Keratinocyte (primary cell): Measurements from ENCODE around the gene PCNX4. TPM values are rescaled to one million over a fixed set of nuclear protein-coding genes. Genes with fewer than 3 reads are reported as not detected.

Experiments used
- DNase-seq: peaks from one replicate; pipeline ENCODE4 v3.0.0-alpha.2; 2011; ENCODE audit warnings: low read depth, missing footprints, low spot score
- FAIRE-seq: peaks from 2 replicates; lab custom pipeline; 2011; peaks lifted over from hg19 to GRCh38; lab: Jason Lieb, UNC
- H2AFZ ChIP-seq: 2 replicates; pipeline ENCODE4 v1.6.0; 2012; ENCODE audit warnings: low read length, control low read depth, inconsistent platforms; ENCODE audit not compliant: control insufficient read depth
- H3K27ac ChIP-seq: 2 replicates; pipeline ENCODE4 v1.5.1; 2011; ENCODE audit warnings: low read length; ENCODE audit not compliant: control insufficient read depth, insufficient read depth
- H3K27me3 ChIP-seq: 3 replicates; pipeline ENCODE4 v1.6.0; 2011; ENCODE audit warnings: low read length; ENCODE audit not compliant: control insufficient read depth, insufficient read depth; ENCODE audit errors: extremely low read depth
- H3K36me3 ChIP-seq, 2 experiments: 2 replicates in 1 of 2; 3 replicates in 1 of 2; pipeline ENCODE4 v1.5.1; 2011; ENCODE audit warnings: low read length in 2 of 2, mild to moderate bottlenecking in 1 of 2; ENCODE audit not compliant: control insufficient read depth in 2 of 2, insufficient read depth in 2 of 2; ENCODE audit errors: extremely low read depth in 1 of 2
- H3K4me1 ChIP-seq: 3 replicates; pipeline ENCODE4 v1.5.1; 2011; ENCODE audit warnings: low read length; ENCODE audit not compliant: control insufficient read depth, insufficient read depth; ENCODE audit errors: extremely low read depth
- H3K4me2 ChIP-seq: 3 replicates; pipeline ENCODE4 v1.6.0; 2011; ENCODE audit warnings: low read depth, low read length; ENCODE audit not compliant: control insufficient read depth, insufficient read depth; ENCODE audit errors: extremely low read depth
- H3K4me3 ChIP-seq, 3 experiments: fragments of 200-600 bp in 1 of 3; sonication (generic) in 1 of 3; 2 replicates in 2 of 3; 3 replicates in 1 of 3; pipeline ENCODE4 v1.5.1; 2011 to 2016; ENCODE audit warnings: low read length in 3 of 3, mild to moderate bottlenecking in 3 of 3, control low read depth in 2 of 3, inconsistent platforms in 1 of 3, low read depth in 1 of 3, mixed read lengths in 1 of 3, mixed run types in 1 of 3, moderate library complexity in 1 of 3; ENCODE audit not compliant: control insufficient read depth in 2 of 3, insufficient read depth in 2 of 3; ENCODE audit errors: extremely low read depth in 1 of 3
- H3K79me2 ChIP-seq: 2 replicates; pipeline ENCODE4 v1.6.0; 2012; ENCODE audit warnings: low read length; ENCODE audit not compliant: control insufficient read depth, insufficient read depth
- H3K9ac ChIP-seq: 3 replicates; pipeline ENCODE4 v1.6.0; 2011; ENCODE audit warnings: low read length; ENCODE audit not compliant: control insufficient read depth, insufficient read depth; ENCODE audit errors: extremely low read depth
- H3K9me1 ChIP-seq: 3 replicates; pipeline ENCODE4 v1.6.0; 2011; ENCODE audit warnings: low read length; ENCODE audit not compliant: control insufficient read depth, insufficient read depth; ENCODE audit errors: extremely low read depth
- H3K9me3 ChIP-seq: 2 replicates; pipeline ENCODE4 v1.5.1; 2012; ENCODE audit warnings: low read depth, low read length; ENCODE audit not compliant: control insufficient read depth
- H4K20me1 ChIP-seq: 3 replicates; pipeline ENCODE4 v1.6.0; 2011; ENCODE audit warnings: low read length; ENCODE audit not compliant: control insufficient read depth, insufficient read depth; ENCODE audit errors: extremely low read depth
- EZH2 ChIP-seq: IDR thresholded peaks from one replicate; pipeline ENCODE4 v1.6.1; 2012; ENCODE audit warnings: inconsistent platforms, mild to moderate bottlenecking, low read length, moderate library complexity
- dilution Hi-C: fragments of 300-500 bp; cut with MboI; formaldehyde crosslinking; loops from one replicate; pipeline ENCODE4 v1.7.0; 2020; ENCODE audit warnings: low sequenced_read_pairs; ENCODE audit not compliant: extremely low pct_ligation_motif_present
- polyA plus RNA-seq, 5 experiments: library from polyadenylated mRNA; depleted of rRNA in 3 of 5; stranded (reverse) in 3 of 5; stranded (forward) in 1 of 5; unstranded in 1 of 5; fragments of >200 nt; gene quantifications; 1 replicate in 1 of 5; 2 replicates in 3 of 5; 3 replicates in 1 of 5; pipeline versions ENCODE4 v1.2.1 to v1.2.3, GENCODE V29; 2011 to 2012; ENCODE audit warnings: missing spikeins in 2 of 5, low read depth in 1 of 5, low replicate concordance in 1 of 5
- TF ChIP-seq, protein P1 (sequence below), 3 experiments: IDR thresholded peaks in 1 of 3; conservative IDR thresholded peaks in 1 of 3; optimal IDR thresholded peaks in 1 of 3; 2 replicates in 2 of 3; 3 replicates in 1 of 3; pipeline versions ENCODE3 to v1.5.1; 2011; ENCODE audit warnings: low read length in 3 of 3, mild to moderate bottlenecking in 3 of 3, moderate library complexity in 2 of 3, control low read depth in 1 of 3, inconsistent platforms in 1 of 3; ENCODE audit not compliant: insufficient read depth in 2 of 3; ENCODE audit errors: extremely low read depth in 1 of 3

Gene PCNX4
- polyA plus RNA-seq, 1 donor (not counting 4 experiments of a cell fraction or from before 2014, with no cell fraction given) = 49.8 TPM

DNA sequence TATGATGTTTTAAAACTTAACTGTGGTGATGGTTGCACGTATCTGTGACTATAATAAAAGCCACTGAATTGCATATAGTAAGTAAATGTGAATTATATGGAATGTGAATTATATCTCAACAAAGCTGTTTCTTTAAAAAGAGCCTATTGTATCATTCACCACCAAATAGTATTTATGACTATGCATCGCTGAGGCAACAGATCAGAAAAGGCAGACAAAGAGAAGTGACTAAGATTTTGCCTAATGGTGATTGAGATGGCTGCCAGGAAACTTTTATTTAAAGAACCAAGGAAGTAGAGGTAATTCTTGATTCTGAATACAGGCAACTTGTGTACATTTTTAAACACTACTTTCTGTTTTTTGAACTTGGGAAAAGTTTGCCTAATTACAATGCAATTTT is 41.8 kb downstream of the PCNX4 start:
- TF ChIP-seq EZH2 = no peak
- TF ChIP-seq, protein P1, sequence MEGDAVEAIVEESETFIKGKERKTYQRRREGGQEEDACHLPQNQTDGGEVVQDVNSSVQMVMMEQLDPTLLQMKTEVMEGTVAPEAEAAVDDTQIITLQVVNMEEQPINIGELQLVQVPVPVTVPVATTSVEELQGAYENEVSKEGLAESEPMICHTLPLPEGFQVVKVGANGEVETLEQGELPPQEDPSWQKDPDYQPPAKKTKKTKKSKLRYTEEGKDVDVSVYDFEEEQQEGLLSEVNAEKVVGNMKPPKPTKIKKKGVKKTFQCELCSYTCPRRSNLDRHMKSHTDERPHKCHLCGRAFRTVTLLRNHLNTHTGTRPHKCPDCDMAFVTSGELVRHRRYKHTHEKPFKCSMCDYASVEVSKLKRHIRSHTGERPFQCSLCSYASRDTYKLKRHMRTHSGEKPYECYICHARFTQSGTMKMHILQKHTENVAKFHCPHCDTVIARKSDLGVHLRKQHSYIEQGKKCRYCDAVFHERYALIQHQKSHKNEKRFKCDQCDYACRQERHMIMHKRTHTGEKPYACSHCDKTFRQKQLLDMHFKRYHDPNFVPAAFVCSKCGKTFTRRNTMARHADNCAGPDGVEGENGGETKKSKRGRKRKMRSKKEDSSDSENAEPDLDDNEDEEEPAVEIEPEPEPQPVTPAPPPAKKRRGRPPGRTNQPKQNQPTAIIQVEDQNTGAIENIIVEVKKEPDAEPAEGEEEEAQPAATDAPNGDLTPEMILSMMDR (optimal IDR thresholded peaks at IDR 0.05 in 1 of 3, IDR thresholded peaks at IDR 0.05 in 1 of 3, conservative IDR thresholded peaks at IDR 0.05 in 1 of 3; ENCODE audit: extremely low read depth in 1 of 3, insufficient read depth in 2 of 3, low read length in 3 of 3) = no peak
- Histone ChIP-seq H3K4me2 (no peak overlapping the region), H3K27ac (no peak overlapping the region), H4K20me1 (no peaks in the 10 kb centered on the region), H3K79me2 (no peaks in the 10 kb centered on the region), H3K4me1 (no peaks in the 10 kb centered on the region), H3K36me3 (no peaks in the 10 kb centered on the region), H3K9ac (no peak overlapping the region), H3K9me1 (no peaks in the 10 kb centered on the region), H3K4me3 (no peak overlapping the region), H3K9me3 (no peaks in the 10 kb centered on the region), H2AFZ (no peak overlapping the region), H3K27me3 (no peaks in the 10 kb centered on the region)
- no peak for FAIRE-seq
- DNase-seq = no peak
- dilution Hi-C loops = no loop called here

- H3K9ac ChIP-seq = no peak overlapping the region
- no peaks in the 10 kb centered on the region for H3K9me3 ChIP-seq
- TF ChIP-seq, protein P1 (optimal IDR thresholded peaks at IDR 0.05 in 1 of 3, IDR thresholded peaks at IDR 0.05 in 1 of 3, conservative IDR thresholded peaks at IDR 0.05 in 1 of 3; ENCODE audit: extremely low read depth in 1 of 3, insufficient read depth in 2 of 3, low read length in 3 of 3) = no peak
- TF ChIP-seq EZH2 = no peak
- no peaks in the 10 kb centered on the region for H3K9me1 ChIP-seq
- no peak for DNase-seq
- H2AFZ ChIP-seq = no peak overlapping the region
- no peaks in the 10 kb centered on the region for H3K27me3 ChIP-seq
- no peak for FAIRE-seq
- H3K4me3 ChIP-seq = no peak overlapping the region
- no peaks in the 10 kb centered on the region for H3K4me1 ChIP-seq
- no peaks in the 10 kb centered on the region for H3K79me2 ChIP-seq
- no peaks in the 10 kb centered on the region for H4K20me1 ChIP-seq
- no peaks in the 10 kb centered on the region for H3K36me3 ChIP-seq
- dilution Hi-C loops = no loop called here
- H3K27ac ChIP-seq = no peak overlapping the region
- H3K4me2 ChIP-seq = no peak overlapping the region
Measured at GRCh38 chr14:60134702-60135101, 43.0 kb downstream of the PCNX4 start.
